Pancreas (tissue), 10 donors: Measurements from ENCODE around the gene LMBR1. TPM values are rescaled to one million over a fixed set of nuclear protein-coding genes. Genes with fewer than 3 reads are reported as not detected.
A peak's percentile ranks its signal among the peaks of the same experiment; 100 is the strongest.

Experiments
- ATAC-seq, 4 donors: fragments of 200-7000 bp; cut with Tn5 transposase; one replicate each; pipeline versions ENCODE4 v1.8.0 to v1.9.1; 2020; ENCODE audit warnings: mild to moderate bottlenecking in 4 of 4, moderate library complexity in 4 of 4
- DNase-seq, 6 donors: peaks; one replicate each; pipeline ENCODE4 v3.0.0-alpha.2; 2020
- FAIRE-seq: peaks from 2 replicates; lab custom pipeline; 2012; peaks lifted over from hg19 to GRCh38; lab: Jason Lieb, UNC
- H3K27ac ChIP-seq, 4 donors: fragments of 200-600 bp; sonication (generic); 1 replicate in 3 of 4; 2 replicates in 1 of 4; pipeline versions ENCODE4 v1.5.0 to v1.8.0; 2020
- H3K27me3 ChIP-seq, 4 donors: fragments of 200-600 bp; one replicate each; pipeline ENCODE4 v1.8.0; 2021
- H3K36me3 ChIP-seq, 3 donors: fragments of 200-600 bp; sonication (generic) in 1 of 3; one replicate each; pipeline versions ENCODE4 v1.5.0 to v1.8.0; 2020 to 2021
- H3K4me1 ChIP-seq, 3 donors: fragments of 200-600 bp; one replicate each; pipeline ENCODE4 v1.8.0; 2021
- H3K4me3 ChIP-seq, 4 donors: fragments of 200-600 bp; sonication (generic) in 2 of 4; one replicate each; pipeline versions ENCODE4 v1.5.0 to v1.8.0; 2020 to 2021
- H3K9me3 ChIP-seq, 4 donors: fragments of 200-600 bp; one replicate each; pipeline ENCODE4 v1.8.0; 2021
- CTCF ChIP-seq, 4 donors: fragments of 200-600 bp; sonication (generic) in 3 of 4; IDR thresholded peaks; one replicate each; pipeline versions ENCODE4 v1.5.0 to v1.8.0; 2021; ENCODE audit warnings: antibody characterized with exemption in 4 of 4
- WGBS, 2 donors: extraction: QIAGEN DNeasy Blood & Tissue Kit; methylation state at CpG; one replicate each; pipeline ENCODE4 v1.1.7; 2013; 5-methylcytosine and 5-hydroxymethylcytosine counted together
- intact Hi-C, 3 donors: fragments of 100-400 bp; cut with DNase I; formaldehyde crosslinking; loops; one replicate each; pipeline versions ENCODE4 v1.11.1 to v1.14.2; 2022
- polyA plus RNA-seq, 2 donors: library from polyadenylated mRNA; stranded (reverse); fragments of 200-250 nt; gene quantifications; one replicate each; pipeline ENCODE4 v1.2.3, GENCODE V29; 2013
- total RNA-seq, 6 donors: library from RNA; stranded (reverse); fragmentation: NEBNext Ultra II Directional in 4 of 6; extraction: Animal tissue kit (Norgen Biotek cat#: 25700) in 4 of 6; gene quantifications; one replicate each; pipeline versions ENCODE4 v1.2.1 to v1.2.4, GENCODE V29; 2021 to 2023
- donor health status: healthy with polysubstance abuse.
- donor health status: DM: no; HTN: no; CAD: no; lungs with moderate emphysema.
- donor health status: DM: no; HTN: no; CAD: no.
- donor health status: control.
- donor health status: control.
- donor health status: Bipolar disorder and iron deficiency.
- donor health status: DM: yes; HTN: yes; CAD: no.
- donor health status: DM: no; HTN: no; CAD: no.
- donor health status: DM: no; HTN: no; CAD: no.
- donor health status: DM: yes; HTN: yes; CAD: no.

Gene LMBR1
- total and polyA plus RNA-seq, 8 donors = 6.7 to 40.4 (median 24.7) TPM

DNA sequence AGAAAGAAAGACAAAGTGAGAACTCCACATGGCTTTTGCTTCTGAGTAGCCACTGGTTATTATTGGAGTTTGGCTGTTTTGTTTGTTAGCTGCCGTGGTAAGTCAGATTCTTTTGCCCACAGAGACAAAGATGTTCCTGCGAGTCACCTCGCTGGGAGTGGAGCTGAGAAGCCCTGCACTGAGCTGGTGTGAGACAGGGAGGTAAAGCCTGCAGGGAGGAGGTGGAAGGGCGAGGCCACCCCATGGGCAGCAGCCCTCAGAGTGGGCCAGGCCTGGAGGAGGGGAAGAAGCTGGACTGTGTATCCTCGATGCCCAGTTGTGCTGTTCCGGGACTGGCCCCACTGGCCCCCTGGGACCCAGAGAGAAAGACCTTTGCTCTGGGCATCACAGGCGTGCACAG, 42.3 kb upstream of the LMBR1 start:
- 86 to 91% methylated on average over 6 to 7 of the region's 7 CpGs for WGBS, 2 donors
- no peak for DNase-seq
- TF ChIP-seq CTCF (IDR thresholded peaks at IDR 0.05) = no peak

GRCh38 chr7:156932006-156932405, 39.0 kb upstream of the LMBR1 start:
- Histone ChIP-seq H3K4me1 (peaks cover 0 to 8% (median 6%) of the 10 kb centered on the region in 3 donors), H3K27ac (peak overlapping the region in 2 of 4 donors; percentile 30 to 44), H3K36me3 (no peaks in the 10 kb centered on the region), H3K4me3 (no peak overlapping the region), H3K9me3 (no peaks in the 10 kb centered on the region), H3K27me3 (no peaks in the 10 kb centered on the region)
- TF ChIP-seq CTCF (IDR thresholded peaks at IDR 0.05) = no peak
- FAIRE-seq = no peak
- no peak for DNase-seq
- intact Hi-C loops = no loop called here
- peak; percentile 40 to 82 (median 77) for ATAC-seq
- WGBS, 2 donors = 4 to 6% methylated on average over 7 of the region's 7 CpGs

More for the DNA sequence above, 42.3 kb upstream of the LMBR1 start:
- H3K27ac ChIP-seq = no peak overlapping the region
- H3K4me1 ChIP-seq = peaks cover 0 to 8% (median 6%) of the 10 kb centered on the region in 3 donors
- no peaks in the 10 kb centered on the region for H3K27me3 ChIP-seq
- H3K36me3 ChIP-seq = no peaks in the 10 kb centered on the region
- no peak for ATAC-seq
- intact Hi-C loops = no loop called here
- FAIRE-seq = no peak
- no peak overlapping the region for H3K4me3 ChIP-seq
- H3K9me3 ChIP-seq = no peaks in the 10 kb centered on the region

GRCh38 chr7:156929789-156930539, 37.0 kb upstream of the LMBR1 start:
- no peak for TF ChIP-seq CTCF (IDR thresholded peaks at IDR 0.05)
- no peak for ATAC-seq
- intact Hi-C loops = no loop called here
- FAIRE-seq = no peak
- no peak for DNase-seq
- no peaks in the 10 kb centered on the region for H3K27me3 ChIP-seq
- WGBS, 2 donors = 47 to 66% methylated on average over 16 of the region's 16 CpGs
- no peaks in the 10 kb centered on the region for H3K36me3 ChIP-seq
- no peak overlapping the region for H3K4me3 ChIP-seq
- H3K4me1 ChIP-seq = peaks cover 0 to 8% (median 6%) of the 10 kb centered on the region in 3 donors
- no peaks in the 10 kb centered on the region for H3K9me3 ChIP-seq
- H3K27ac ChIP-seq = no peak overlapping the region

- ATAC-seq (no peak), DNase-seq (no peak), FAIRE-seq (no peak)
- Histone ChIP-seq H3K27me3 (no peaks in the 10 kb centered on the region), H3K4me3 (no peak overlapping the region), H3K27ac (no peak overlapping the region), H3K9me3 (no peaks in the 10 kb centered on the region), H3K4me1 (peaks cover 0 to 8% (median 6%) of the 10 kb centered on the region in 3 donors), H3K36me3 (no peaks in the 10 kb centered on the region)
- intact Hi-C loops = no loop called here
- TF ChIP-seq CTCF (IDR thresholded peaks at IDR 0.05) = no peak
- WGBS, 2 donors = 20 to 22% methylated on average over 5 of the region's 5 CpGs
Measured at GRCh38 chr7:156928406-156928747, 35.4 kb upstream of the LMBR1 start.
